Right atrium auricular region (tissue), 2 donors: ENCODE results near the gene SCN4A. TPM values are rescaled to one million over a fixed set of nuclear protein-coding genes. Genes with fewer than 3 reads are reported as not detected.

ENCODE experiments used
- DNase-seq: peaks from one replicate; pipeline ENCODE4 v3.0.0-alpha.2; 2019; ENCODE audit warnings: low spot score
- H3K27ac ChIP-seq, 2 donors: fragments of 200-600 bp; sonication (generic); 1 replicate in 1 of 2; 2 replicates in 1 of 2; pipeline ENCODE4 v1.5.1; 2016 to 2019
- H3K27me3 ChIP-seq, 2 donors: fragments of 200-600 bp; sonication (generic); one replicate each; pipeline versions ENCODE4 v1.5.1 to v1.6.0; 2017 to 2019
- H3K36me3 ChIP-seq: fragments of 200-600 bp; sonication (generic); one replicate; pipeline ENCODE4 v1.5.1; 2016
- H3K4me1 ChIP-seq, 2 donors: fragments of 200-600 bp; sonication (generic); one replicate each; pipeline versions ENCODE4 v1.5.1 to v1.6.0; 2017 to 2019
- H3K4me3 ChIP-seq, 2 donors: fragments of 200-600 bp; sonication (generic); 1 replicate in 1 of 2; 2 replicates in 1 of 2; pipeline ENCODE4 v1.5.1; 2017 to 2019; ENCODE audit warnings: mild to moderate bottlenecking in 1 of 2, moderate library complexity in 1 of 2
- H3K9me3 ChIP-seq, 2 donors: fragments of 200-600 bp; sonication (generic); one replicate each; pipeline ENCODE4 v1.5.1; 2019
- total RNA-seq, 2 donors: library from RNA; depleted of rRNA; stranded (reverse); fragments of >200 nt; gene quantifications; one replicate each; pipeline ENCODE4 v1.1.0, GENCODE V29; 2016
- TF ChIP-seq, protein P1 (sequence below), 2 donors: fragments of 200-600 bp; sonication (generic); IDR thresholded peaks; one replicate each; pipeline ENCODE4 v1.5.1; 2019; ENCODE audit warnings: antibody characterized with exemption in 2 of 2

SCN4A gene
- total RNA-seq, 2 donors from 2014 or later: 0.74 to 2.5 TPM

GRCh38 chr17:63987221-63988126 is 14.8 kb upstream of the SCN4A start:
- TF ChIP-seq, protein P1, sequence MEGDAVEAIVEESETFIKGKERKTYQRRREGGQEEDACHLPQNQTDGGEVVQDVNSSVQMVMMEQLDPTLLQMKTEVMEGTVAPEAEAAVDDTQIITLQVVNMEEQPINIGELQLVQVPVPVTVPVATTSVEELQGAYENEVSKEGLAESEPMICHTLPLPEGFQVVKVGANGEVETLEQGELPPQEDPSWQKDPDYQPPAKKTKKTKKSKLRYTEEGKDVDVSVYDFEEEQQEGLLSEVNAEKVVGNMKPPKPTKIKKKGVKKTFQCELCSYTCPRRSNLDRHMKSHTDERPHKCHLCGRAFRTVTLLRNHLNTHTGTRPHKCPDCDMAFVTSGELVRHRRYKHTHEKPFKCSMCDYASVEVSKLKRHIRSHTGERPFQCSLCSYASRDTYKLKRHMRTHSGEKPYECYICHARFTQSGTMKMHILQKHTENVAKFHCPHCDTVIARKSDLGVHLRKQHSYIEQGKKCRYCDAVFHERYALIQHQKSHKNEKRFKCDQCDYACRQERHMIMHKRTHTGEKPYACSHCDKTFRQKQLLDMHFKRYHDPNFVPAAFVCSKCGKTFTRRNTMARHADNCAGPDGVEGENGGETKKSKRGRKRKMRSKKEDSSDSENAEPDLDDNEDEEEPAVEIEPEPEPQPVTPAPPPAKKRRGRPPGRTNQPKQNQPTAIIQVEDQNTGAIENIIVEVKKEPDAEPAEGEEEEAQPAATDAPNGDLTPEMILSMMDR (IDR thresholded peaks at IDR 0.05): no peak
- H3K27ac ChIP-seq: peak overlapping the region in 1 of 2 donors; percentile 38
- no peak for DNase-seq
- no peaks in the 10 kb centered on the region for H3K27me3 ChIP-seq
- H3K4me1 ChIP-seq: peaks cover 0 to 75% of the 10 kb centered on the region in 2 donors
- no peak overlapping the region for H3K4me3 ChIP-seq
- H3K36me3 ChIP-seq: no peaks in the 10 kb centered on the region
- H3K9me3 ChIP-seq: no peaks in the 10 kb centered on the region

DNA sequence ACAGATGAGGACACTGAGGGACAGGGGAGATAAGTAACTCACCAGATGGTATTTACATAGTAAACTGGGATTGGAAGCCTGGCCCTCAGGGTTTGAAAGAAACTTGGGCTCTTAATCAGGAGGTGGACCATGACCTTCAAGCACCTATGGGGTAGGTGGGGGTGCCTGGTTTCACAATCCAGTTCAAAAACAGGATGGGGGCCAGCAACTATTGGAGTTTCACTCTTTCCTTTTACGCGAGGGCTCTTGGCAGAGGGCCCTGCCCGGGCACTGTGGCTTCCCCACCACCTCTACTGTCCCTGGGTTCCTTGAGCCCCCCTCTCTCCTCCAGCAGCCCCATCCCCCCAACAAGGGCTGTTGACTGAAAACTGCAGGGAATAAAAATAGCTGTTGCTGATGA is 14.1 kb upstream of the SCN4A start:
- no peaks in the 10 kb centered on the region for H3K36me3 ChIP-seq
- H3K9me3 ChIP-seq: no peaks in the 10 kb centered on the region
- TF ChIP-seq, protein P1 (IDR thresholded peaks at IDR 0.05): no peak
- H3K27me3 ChIP-seq: no peaks in the 10 kb centered on the region
- H3K27ac ChIP-seq: peak overlapping the region in 1 of 2 donors; percentile 38
- no peak for DNase-seq
- H3K4me3 ChIP-seq: no peak overlapping the region
- peaks cover 0 to 75% of the 10 kb centered on the region in 2 donors for H3K4me1 ChIP-seq

GRCh38 chr17:63985387-63986140 is 12.8 kb upstream of the SCN4A start:
- Histone ChIP-seq H3K9me3 (no peaks in the 10 kb centered on the region), H3K27me3 (no peaks in the 10 kb centered on the region), H3K27ac (peak overlapping the region; percentile 53 to 64), H3K36me3 (no peaks in the 10 kb centered on the region), H3K4me1 (peaks cover 0 to 79% of the 10 kb centered on the region in 2 donors), H3K4me3 (no peak overlapping the region)
- TF ChIP-seq, protein P1 (IDR thresholded peaks at IDR 0.05): no peak
- no peak for DNase-seq

DNA sequence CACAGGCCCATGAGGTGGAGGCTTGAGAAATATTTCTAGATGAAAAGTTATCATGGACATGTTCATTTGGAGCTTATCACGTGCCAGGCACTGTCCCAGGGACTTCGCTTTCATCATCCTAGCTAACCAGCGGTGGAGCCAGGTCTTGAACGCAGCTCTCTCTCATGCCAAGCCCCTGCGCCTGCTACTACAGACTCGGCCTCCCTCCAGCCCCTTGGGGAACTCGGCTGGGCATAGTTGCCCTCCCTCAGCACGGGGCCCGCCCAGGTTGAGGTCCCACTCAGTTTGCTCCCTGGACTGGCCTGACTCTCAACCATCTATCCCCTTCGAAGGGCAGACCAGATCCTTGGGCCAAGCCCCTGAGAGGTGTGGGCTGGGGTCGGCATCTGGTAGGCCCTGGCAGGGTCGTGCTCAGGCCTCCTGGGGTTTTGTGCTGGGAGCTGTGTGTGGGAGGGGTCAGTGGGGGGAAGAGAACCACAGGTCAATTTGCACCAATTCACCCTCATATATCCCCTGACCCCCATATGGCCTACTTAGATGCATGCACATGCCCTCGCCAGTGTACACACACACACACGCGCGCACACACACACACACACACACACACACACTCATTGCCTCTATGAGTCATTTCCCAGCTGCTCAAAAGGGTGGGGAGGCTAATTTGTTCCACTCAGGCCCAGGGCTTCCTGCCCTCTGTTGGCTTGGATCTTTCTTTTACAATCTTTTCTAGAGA is 12.1 kb upstream of the SCN4A start:
- H3K9me3 ChIP-seq: no peaks in the 10 kb centered on the region
- H3K4me3 ChIP-seq: no peak overlapping the region
- peak overlapping the region; percentile 53 to 64 for H3K27ac ChIP-seq
- peaks cover 0 to 81% of the 10 kb centered on the region in 2 donors for H3K4me1 ChIP-seq
- peak; percentile 81 for DNase-seq
- H3K27me3 ChIP-seq: no peaks in the 10 kb centered on the region
- H3K36me3 ChIP-seq: no peaks in the 10 kb centered on the region
- TF ChIP-seq, protein P1 (IDR thresholded peaks at IDR 0.05): no peak

DNA sequence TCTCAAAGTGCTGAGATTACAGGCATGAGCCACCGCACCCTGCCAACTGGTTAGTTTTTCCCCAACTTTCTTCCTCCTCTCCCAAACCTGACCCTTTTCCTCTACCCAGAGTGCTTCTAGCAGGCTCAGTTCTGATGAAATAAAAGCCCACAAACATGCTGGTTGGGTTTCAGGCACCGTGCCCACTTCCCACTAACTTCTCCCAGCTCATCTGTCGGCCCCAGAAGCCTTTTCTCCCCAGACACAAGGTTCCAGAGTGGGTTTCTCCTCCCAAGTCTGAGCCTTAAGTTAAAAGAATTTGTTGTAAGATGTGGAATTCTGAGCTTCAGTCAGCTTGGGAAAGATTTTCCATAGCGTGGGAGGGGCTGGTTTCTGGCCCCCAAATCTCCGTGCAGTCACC is 11.5 kb upstream of the SCN4A start:
- H3K27me3 ChIP-seq: no peaks in the 10 kb centered on the region
- peaks cover 0 to 83% of the 10 kb centered on the region in 2 donors for H3K4me1 ChIP-seq
- no peak for DNase-seq
- TF ChIP-seq, protein P1 (IDR thresholded peaks at IDR 0.05): no peak
- H3K36me3 ChIP-seq: no peaks in the 10 kb centered on the region
- peak overlapping the region; percentile 47 to 64 for H3K27ac ChIP-seq
- H3K4me3 ChIP-seq: no peak overlapping the region
- no peaks in the 10 kb centered on the region for H3K9me3 ChIP-seq
